CD4-positive, alpha-beta T cell treated with Interleukin-6 at 100 ng/mL for 8 hours (primary cell): Measurements from ENCODE around the gene PINLYP.
A peak's percentile ranks its signal among the peaks of the same experiment; 100 is the strongest.
"Not testable (repeated sequence)": the region's sequence is repeated elsewhere in the genome, so short reads cannot be mapped to it uniquely, and the experiment has no call there.

ENCODE experiments used
- DNase-seq: peaks from one replicate; pipeline ENCODE4 v3.0.0-alpha.2; 2020; ENCODE audit warnings: mixed read lengths, low spot score

The PINLYP gene

GRCh38 chr19:43582495-43582894 is 6.9 kb downstream of the PINLYP start:
- no peak for DNase-seq

GRCh38 chr19:43584484-43584883 is 8.9 kb downstream of the PINLYP start:
- no peak for DNase-seq

GRCh38 chr19:43586346-43586745 is 10.7 kb downstream of the PINLYP start:
- DNase-seq, result no peak

GRCh38 chr19:43587029-43587428 is 11.4 kb downstream of the PINLYP start:
- DNase-seq, result not testable (repeated sequence)

- no peak for DNase-seq
Measured at GRCh38 chr19:43589277-43589676, 13.7 kb downstream of the PINLYP start.

- no peak for DNase-seq
Measured at GRCh38 chr19:43589678-43590077, 14.1 kb downstream of the PINLYP start.

GRCh38 chr19:43591904-43592772 is 16.5 kb downstream of the PINLYP start:
- no peak for DNase-seq

GRCh38 chr19:43592800-43593350 is 17.3 kb downstream of the PINLYP start:
- DNase-seq, result no peak

- no peak for DNase-seq
Measured at GRCh38 chr19:43594081-43594697, 18.6 kb downstream of the PINLYP start.

- DNase-seq, result peak; percentile 66
Measured at GRCh38 chr19:43594710-43595604, 19.4 kb downstream of the PINLYP start.

GRCh38 chr19:43595605-43595998 is 20.0 kb downstream of the PINLYP start:
- no peak for DNase-seq

- peak; percentile 100 for DNase-seq
Measured at GRCh38 chr19:43595999-43596841, 20.6 kb downstream of the PINLYP start, which contains the start of the genes IRGQ and ZNF576. Gene IRGQ, minus strand, starts transcription at chr19:43596134. Its CDS starts 796 bp downstream, at chr19:43595338. Gene ZNF576, plus strand, starts transcription at chr19:43596595. Its CDS starts 514 bp downstream, at chr19:43597109.

GRCh38 chr19:43596842-43597461 is 21.4 kb downstream of the PINLYP start:
- no peak for DNase-seq

- DNase-seq, result no peak
Measured at GRCh38 chr19:43597876-43598275, 22.3 kb downstream of the PINLYP start.

GRCh38 chr19:43598445-43599240 is 23.0 kb downstream of the PINLYP start:
- no peak for DNase-seq

- DNase-seq, result no peak
Measured at GRCh38 chr19:43599635-43600295, 24.2 kb downstream of the PINLYP start.

GRCh38 chr19:43600326-43600725 is 24.7 kb downstream of the PINLYP start:
- not testable (repeated sequence) for DNase-seq

GRCh38 chr19:43605875-43606568 is 30.4 kb downstream of the PINLYP start:
- no peak for DNase-seq
